HepG2 (cell line): ENCODE results near the gene SLX9. TPM values are rescaled to one million over a fixed set of nuclear protein-coding genes. Genes with fewer than 3 reads are reported as not detected.
A peak's percentile ranks its signal among the peaks of the same experiment; 100 is the strongest.

Experiments
- ATAC-seq: fragments of 200-7000 bp; cut with Tn5 transposase; 3 replicates; pipeline ENCODE4 v1.9.1; 2020; ENCODE audit warnings: mild to moderate bottlenecking, moderate library complexity
- BruUV-seq: library from RNA; stranded (reverse); fragments of 400-500 nt; replicated peaks from 2 replicates; lab custom pipeline; 2021; lab: Mats Ljungman, UMichigan
- CTCF ChIA-PET: fragments of 300-600 bp; formaldehyde crosslinking; extraction: SDS; loops from one replicate; lab custom pipeline; 2021; ENCODE audit warnings: low total read pairs, inconsistent platforms, low intra/inter-chr PET ratio; lab: Yijun Ruan, JAX
- POLR2A ChIA-PET: fragments of 350-600 bp; sonication (Branson Sonifier 250); formaldehyde crosslinking; loops from one replicate; lab custom pipeline; 2020; ENCODE audit warnings: antibody characterized with exemption, inconsistent platforms; lab: Yijun Ruan, JAX
- DNase-seq: peaks from one replicate; pipeline ENCODE4 v3.0.0-alpha.2; 2015; ENCODE audit warnings: low spot score
- FAIRE-seq: peaks from 3 replicates; lab custom pipeline; 2011; peaks lifted over from hg19 to GRCh38; lab: Jason Lieb, UNC
- H2AFZ ChIP-seq: one replicate; pipeline ENCODE4 v1.6.1; 2011; ENCODE audit warnings: low read length, inconsistent platforms
- H3K27ac ChIP-seq: fragments of 300-600 bp; 3 replicates; pipeline ENCODE4 v1.8.0; 2011; ENCODE audit warnings: mixed run types, mild to moderate bottlenecking, mixed read lengths, low read length, inconsistent platforms; ENCODE audit not compliant: insufficient read depth; ENCODE audit errors: extremely low read length
- H3K27me3 ChIP-seq, 2 experiments: fragments of 200-600 bp in 1 of 2; 2 replicates in 1 of 2; 3 replicates in 1 of 2; pipeline versions ENCODE4 v1.6.0 to v1.8.0; 2011; ENCODE audit warnings: low read length in 2 of 2, mild to moderate bottlenecking in 2 of 2, moderate library complexity in 2 of 2, inconsistent platforms in 1 of 2; ENCODE audit not compliant: insufficient read depth in 2 of 2, control insufficient read depth in 1 of 2
- H3K36me3 ChIP-seq, 2 experiments: fragments of 200-600 bp in 1 of 2; replicated peaks in 1 of 2; 2 replicates in 1 of 2; 3 replicates in 1 of 2; pipeline versions ENCODE4 v1.5.1 to v1.8.0; 2011; ENCODE audit warnings: low read length in 2 of 2, inconsistent platforms in 1 of 2; ENCODE audit not compliant: insufficient read depth in 2 of 2, control insufficient read depth in 1 of 2
- H3K4me1 ChIP-seq: 2 replicates; pipeline ENCODE4 v1.5.1; 2012; ENCODE audit warnings: low read length, inconsistent platforms; ENCODE audit not compliant: insufficient read depth
- H3K4me2 ChIP-seq: 2 replicates; pipeline ENCODE4 v1.6.0; 2011; ENCODE audit warnings: low read depth, low read length, inconsistent platforms
- H3K4me3 ChIP-seq, 3 experiments: fragments of 200-600 bp in 1 of 3; sonication (generic), shearing (Covaris generic) in 1 of 3; replicated peaks in 1 of 3; 2 replicates each; pipeline ENCODE4 v1.5.1; 2011 to 2016; ENCODE audit warnings: low read length in 3 of 3, inconsistent platforms in 2 of 3, low read depth in 2 of 3, mild to moderate bottlenecking in 2 of 3, control low read depth in 1 of 3, mixed read lengths in 1 of 3; ENCODE audit not compliant: insufficient read depth in 1 of 3
- H3K79me2 ChIP-seq: one replicate; pipeline ENCODE4 v1.6.1; 2011; ENCODE audit warnings: low read length, inconsistent platforms; ENCODE audit not compliant: insufficient read depth
- H3K9ac ChIP-seq: 2 replicates; pipeline ENCODE4 v1.6.0; 2011; ENCODE audit warnings: mild to moderate bottlenecking, low read depth, low read length, inconsistent platforms; ENCODE audit not compliant: insufficient read depth
- H3K9me3 ChIP-seq: 2 replicates; pipeline ENCODE4 v1.5.1; 2012; ENCODE audit warnings: mild to moderate bottlenecking, low read length
- H4K20me1 ChIP-seq: 2 replicates; pipeline ENCODE4 v1.6.0; 2011; ENCODE audit warnings: inconsistent platforms, mild to moderate bottlenecking, low read length, moderate library complexity; ENCODE audit not compliant: insufficient read depth
- HNRNPL ChIP-seq: fragments of 200-400 bp; formaldehyde crosslinking; IDR thresholded peaks from 2 replicates; pipeline ENCODE4 v1.6.1; 2017; ENCODE audit warnings: mild to moderate bottlenecking, low read depth, low read length
- NCOR1 ChIP-seq: fragments of 200-600 bp; sonication (generic); IDR thresholded peaks from 2 replicates; pipeline ENCODE4 v1.7.0; 2017; ENCODE audit warnings: antibody characterized with exemption, low read length, borderline replicate concordance
- SOX13 ChIP-seq, 3 experiments: fragments of 450-650 bp in 1 of 3; sonication (generic) in 1 of 3; formaldehyde crosslinking in 1 of 3; IDR thresholded peaks in 2 of 3; conservative IDR thresholded peaks in 1 of 3; 2 replicates each; pipeline versions ENCODE4 v1.5.0 to v1.6.1; 2016 to 2020; ENCODE audit warnings: antibody characterized with exemption in 1 of 3, mild to moderate bottlenecking in 1 of 3, missing compliant biosample characterization in 1 of 3, missing genetic modification reagents in 1 of 3, moderate library complexity in 1 of 3
- ZBTB7A ChIP-seq: sonication (generic); formaldehyde crosslinking; IDR thresholded peaks from 2 replicates; pipeline ENCODE4 v1.8.0; 2022; ENCODE audit warnings: mild to moderate bottlenecking, missing genetic modification reagents
- ZFX ChIP-seq: sonication (generic); formaldehyde crosslinking; IDR thresholded peaks from 2 replicates; pipeline ENCODE4 v1.4.0; 2020; ENCODE audit warnings: mild to moderate bottlenecking, low read depth, missing genetic modification reagents, moderate library complexity
- ZNF121 ChIP-seq: sonication (generic); formaldehyde crosslinking; IDR thresholded peaks from 2 replicates; pipeline ENCODE4 v1.5.0; 2020; ENCODE audit warnings: mild to moderate bottlenecking, missing genetic modification reagents
- ZNF263 ChIP-seq: sonication (generic); formaldehyde crosslinking; IDR thresholded peaks from 2 replicates; pipeline ENCODE4 v1.4.0; 2020; ENCODE audit warnings: missing genetic modification reagents
- ZNF317 ChIP-seq: sonication (generic); formaldehyde crosslinking; IDR thresholded peaks from 2 replicates; pipeline ENCODE4 v1.5.0; 2020; ENCODE audit warnings: mild to moderate bottlenecking, missing genetic modification reagents
- ZNF737 ChIP-seq: sonication (generic); formaldehyde crosslinking; IDR thresholded peaks from 2 replicates; pipeline ENCODE4 v1.5.0; 2020; ENCODE audit warnings: missing genetic modification reagents, mild to moderate bottlenecking, borderline replicate concordance
- WGBS: methylation state at CpG from one replicate; pipeline ENCODE4 v1.1.6; 2017; ENCODE audit warnings: low lambda C conversion rate; 5-methylcytosine and 5-hydroxymethylcytosine counted together
- in situ Hi-C: cut with HindIII; loops from 2 replicates; pipeline ENCODE4 v1.10.0; 2017; ENCODE audit warnings: low pct_unique_long_range_greater_than_20kb; ENCODE audit not compliant: extremely low pct_ligation_motif_present
- intact Hi-C: fragments of 100-400 bp; cut with micrococcal nuclease; formaldehyde crosslinking; loops from one replicate; pipeline ENCODE4 v1.10.0; 2022; ENCODE audit not compliant: unreplicated experiment
- polyA plus RNA-seq, 8 experiments: library from polyadenylated mRNA; depleted of rRNA in 3 of 8; stranded (reverse) in 7 of 8; unstranded in 1 of 8; fragments of >200 nt; fragmentation: Illumina TruSeq in 4 of 8; extraction: Trizol in 4 of 8; gene quantifications; 2 replicates each; pipeline versions ENCODE4 v1.2.1 to v1.2.3, GENCODE V29; 2011 to 2016; ENCODE audit warnings: low read depth in 4 of 8, missing spikeins in 1 of 8, mixed read lengths in 1 of 8; ENCODE audit not compliant: insufficient read depth in 1 of 8
- total RNA-seq, 5 experiments: library from RNA; depleted of rRNA; stranded (reverse); fragments of >200 nt; fragmentation: Illumina TruSeq; extraction: Trizol; gene quantifications; 2 replicates each; pipeline ENCODE4 v1.2.3, GENCODE V29; 2016; ENCODE audit warnings: low read depth in 1 of 5
- TF ChIP-seq, protein P1 (sequence below), 2 experiments: sonication (generic) in 1 of 2; formaldehyde crosslinking in 1 of 2; IDR thresholded peaks; 2 replicates each; pipeline versions ENCODE4 v1.4.0 to v1.6.1; 2018 to 2020; ENCODE audit warnings: missing genetic modification reagents in 2 of 2, borderline replicate concordance in 1 of 2, low read depth in 1 of 2, mild to moderate bottlenecking in 1 of 2, missing biosample characterization in 1 of 2
- TF ChIP-seq, protein P2 (sequence below): sonication (generic); formaldehyde crosslinking; IDR thresholded peaks from 2 replicates; pipeline ENCODE4 v1.5.1; 2020; ENCODE audit warnings: missing genetic modification reagents, mild to moderate bottlenecking, borderline replicate concordance
- TF ChIP-seq, protein P3 (sequence below): sonication (generic); formaldehyde crosslinking; IDR thresholded peaks from 2 replicates; pipeline ENCODE4 v1.4.0; 2020; ENCODE audit warnings: missing genetic modification reagents
- TF ChIP-seq, protein P4 (sequence below): sonication (generic); formaldehyde crosslinking; IDR thresholded peaks from 2 replicates; pipeline ENCODE4 v1.9.0; 2022; ENCODE audit warnings: low read depth, missing genetic modification reagents

Gene SLX9
- total and polyA plus RNA-seq, 2 of the 13 experiments (the other 11 are each of a cell fraction or from before 2014, with no cell fraction given) = 21.0 to 47.1 TPM

DNA sequence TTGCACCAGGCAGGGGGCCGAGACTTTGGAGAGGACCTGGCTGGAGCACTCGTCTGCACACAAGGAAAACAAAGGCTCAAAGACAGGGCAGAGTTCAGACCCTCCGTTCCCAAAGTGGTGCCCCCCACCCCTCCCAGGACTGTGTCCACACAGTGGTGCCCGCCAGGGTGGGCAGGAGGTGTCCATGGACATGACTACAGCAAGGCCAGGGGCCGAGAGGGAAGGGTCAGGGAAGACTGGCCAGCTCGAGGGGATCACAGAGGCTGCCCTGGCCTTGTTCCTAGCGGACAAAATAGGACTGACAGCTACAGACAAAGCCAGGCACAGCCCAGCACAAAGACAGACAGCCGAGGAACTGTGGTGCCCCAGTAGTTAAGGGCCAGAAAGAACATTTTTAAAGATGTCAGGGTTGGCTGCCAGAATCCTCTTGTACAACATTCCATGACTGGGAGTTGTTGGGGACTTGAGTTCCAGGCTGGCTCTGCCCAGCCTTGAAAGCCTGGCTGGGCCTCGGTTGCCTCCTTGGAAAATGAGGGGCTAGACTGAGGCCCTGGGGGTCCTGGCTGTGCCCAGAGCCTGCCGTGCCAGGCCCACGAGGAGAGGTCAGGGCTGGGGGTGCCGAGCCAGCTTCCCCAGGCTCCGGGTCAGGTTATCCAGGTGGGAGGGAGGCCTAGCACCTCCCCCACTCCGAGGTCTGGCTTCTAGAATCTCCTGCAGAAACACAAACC is 63.7 kb downstream of the SLX9 start:
- peak; percentile 59 for FAIRE-seq
- H3K27ac ChIP-seq = no peak overlapping the region
- peak; percentile 19 for DNase-seq
- peak overlapping the region; percentile 28 to 60 (median 34); a peak in 4 of 6 replicates for H3K4me3 ChIP-seq
- H3K36me3 ChIP-seq = no peaks in the 10 kb centered on the region
- POLR2A ChIA-PET = interaction anchor here (1.0 to 2.8 kb wide), 4 partner anchors 9 to 70 kb away, joined by 4 to 17 read pairs (median 8); partner anchors contain the start of gene ADARB1
- no peaks in the 10 kb centered on the region for H4K20me1 ChIP-seq
- CTCF ChIA-PET = no interaction called here
- H3K9me3 ChIP-seq = no peaks in the 10 kb centered on the region
- BruUV-seq = no TSS peak
- peak overlapping the region; percentile 35 for H3K9ac ChIP-seq
- H2AFZ ChIP-seq = no peak overlapping the region
- 4% methylated on average over 10 of the region's 14 CpGs for WGBS
- peak overlapping the region; percentile 78 for H3K4me2 ChIP-seq
- peaks cover 5 to 43% of the 10 kb centered on the region in 2 experiments for H3K27me3 ChIP-seq
- ATAC-seq = peak; percentile 83
- in situ Hi-C loops (loop anchor here (5.0 kb wide), 1 partner anchor 74 kb away; no protein-coding TSS in a partner anchor), intact Hi-C loops (no loop called here)
- H3K4me1 ChIP-seq = peaks cover 49% of the 10 kb centered on the region
- no peaks in the 10 kb centered on the region for H3K79me2 ChIP-seq
- TF ChIP-seq HNRNPL (0 out of 2 replicates have a peak, but pooled peaks have one; percentile 55), SOX13 (IDR thresholded peaks at IDR 0.05) (no peak), SOX13 (CRISPR knock-in tag; conservative IDR thresholded peaks at IDR 0.05 in 1 of 2, IDR thresholded peaks at IDR 0.05 in 1 of 2) (0 out of 4 replicates have a peak, but pooled peaks of 1 of the 2 experiments have one; percentile 2), ZNF263 (CRISPR knock-in tag) (peak; percentile 93), ZFX (CRISPR knock-in tag) (peak; percentile 46; the same call in 1 of the 2 replicates), NCOR1 (no peak), ZNF121 (CRISPR knock-in tag) (peak; percentile 21; the same call in 1 of the 2 replicates), ZNF317 (CRISPR knock-in tag) (peak; percentile 22; the same call in 1 of the 2 replicates), ZNF737 (CRISPR knock-in tag) (no peak), ZBTB7A (0 out of 2 replicates have a peak, but pooled peaks have one; percentile 30)
- TF ChIP-seq, protein P1, sequence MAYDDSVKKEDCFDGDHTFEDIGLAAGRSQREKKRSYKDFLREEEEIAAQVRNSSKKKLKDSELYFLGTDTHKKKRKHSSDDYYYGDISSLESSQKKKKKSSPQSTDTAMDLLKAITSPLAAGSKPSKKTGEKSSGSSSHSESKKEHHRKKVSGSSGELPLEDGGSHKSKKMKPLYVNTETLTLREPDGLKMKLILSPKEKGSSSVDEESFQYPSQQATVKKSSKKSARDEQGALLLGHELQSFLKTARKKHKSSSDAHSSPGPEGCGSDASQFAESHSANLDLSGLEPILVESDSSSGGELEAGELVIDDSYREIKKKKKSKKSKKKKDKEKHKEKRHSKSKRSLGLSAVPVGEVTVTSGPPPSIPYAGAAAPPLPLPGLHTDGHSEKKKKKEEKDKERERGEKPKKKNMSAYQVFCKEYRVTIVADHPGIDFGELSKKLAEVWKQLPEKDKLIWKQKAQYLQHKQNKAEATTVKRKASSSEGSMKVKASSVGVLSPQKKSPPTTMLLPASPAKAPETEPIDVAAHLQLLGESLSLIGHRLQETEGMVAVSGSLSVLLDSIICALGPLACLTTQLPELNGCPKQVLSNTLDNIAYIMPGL (CRISPR knock-in tag; IDR thresholded peaks at IDR 0.05; ENCODE audit: borderline replicate concordance in 1 of 2, low read depth in 1 of 2) = no peak
- TF ChIP-seq, protein P2, sequence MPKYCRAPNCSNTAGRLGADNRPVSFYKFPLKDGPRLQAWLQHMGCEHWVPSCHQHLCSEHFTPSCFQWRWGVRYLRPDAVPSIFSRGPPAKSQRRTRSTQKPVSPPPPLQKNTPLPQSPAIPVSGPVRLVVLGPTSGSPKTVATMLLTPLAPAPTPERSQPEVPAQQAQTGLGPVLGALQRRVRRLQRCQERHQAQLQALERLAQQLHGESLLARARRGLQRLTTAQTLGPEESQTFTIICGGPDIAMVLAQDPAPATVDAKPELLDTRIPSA = no peak
- TF ChIP-seq, protein P3, sequence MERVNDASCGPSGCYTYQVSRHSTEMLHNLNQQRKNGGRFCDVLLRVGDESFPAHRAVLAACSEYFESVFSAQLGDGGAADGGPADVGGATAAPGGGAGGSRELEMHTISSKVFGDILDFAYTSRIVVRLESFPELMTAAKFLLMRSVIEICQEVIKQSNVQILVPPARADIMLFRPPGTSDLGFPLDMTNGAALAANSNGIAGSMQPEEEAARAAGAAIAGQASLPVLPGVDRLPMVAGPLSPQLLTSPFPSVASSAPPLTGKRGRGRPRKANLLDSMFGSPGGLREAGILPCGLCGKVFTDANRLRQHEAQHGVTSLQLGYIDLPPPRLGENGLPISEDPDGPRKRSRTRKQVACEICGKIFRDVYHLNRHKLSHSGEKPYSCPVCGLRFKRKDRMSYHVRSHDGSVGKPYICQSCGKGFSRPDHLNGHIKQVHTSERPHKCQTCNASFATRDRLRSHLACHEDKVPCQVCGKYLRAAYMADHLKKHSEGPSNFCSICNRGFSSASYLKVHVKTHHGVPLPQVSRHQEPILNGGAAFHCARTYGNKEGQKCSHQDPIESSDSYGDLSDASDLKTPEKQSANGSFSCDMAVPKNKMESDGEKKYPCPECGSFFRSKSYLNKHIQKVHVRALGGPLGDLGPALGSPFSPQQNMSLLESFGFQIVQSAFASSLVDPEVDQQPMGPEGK (CRISPR knock-in tag) = 0 out of 2 replicates have a peak, but pooled peaks have one; percentile 40
- TF ChIP-seq, protein P4, sequence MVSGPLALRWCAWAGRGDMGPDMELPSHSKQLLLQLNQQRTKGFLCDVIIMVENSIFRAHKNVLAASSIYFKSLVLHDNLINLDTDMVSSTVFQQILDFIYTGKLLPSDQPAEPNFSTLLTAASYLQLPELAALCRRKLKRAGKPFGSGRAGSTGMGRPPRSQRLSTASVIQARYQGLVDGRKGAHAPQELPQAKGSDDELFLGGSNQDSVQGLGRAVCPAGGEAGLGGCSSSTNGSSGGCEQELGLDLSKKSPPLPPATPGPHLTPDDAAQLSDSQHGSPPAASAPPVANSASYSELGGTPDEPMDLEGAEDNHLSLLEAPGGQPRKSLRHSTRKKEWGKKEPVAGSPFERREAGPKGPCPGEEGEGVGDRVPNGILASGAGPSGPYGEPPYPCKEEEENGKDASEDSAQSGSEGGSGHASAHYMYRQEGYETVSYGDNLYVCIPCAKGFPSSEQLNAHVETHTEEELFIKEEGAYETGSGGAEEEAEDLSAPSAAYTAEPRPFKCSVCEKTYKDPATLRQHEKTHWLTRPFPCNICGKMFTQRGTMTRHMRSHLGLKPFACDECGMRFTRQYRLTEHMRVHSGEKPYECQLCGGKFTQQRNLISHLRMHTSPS (CRISPR knock-in tag) = peak; percentile 45; the same call in 1 of the 2 replicates
